GM18520 (cell line): Measurements from ENCODE around the gene GALNT7.
A peak's percentile ranks its signal among the peaks of the same experiment; 100 is the strongest.

Source experiments
- ATAC-seq: cut with Tn5 transposase; IDR thresholded peaks from one replicate; pipeline ENCODE4 v1.9.1; 2021; ENCODE audit not compliant: unreplicated experiment

Gene GALNT7

DNA sequence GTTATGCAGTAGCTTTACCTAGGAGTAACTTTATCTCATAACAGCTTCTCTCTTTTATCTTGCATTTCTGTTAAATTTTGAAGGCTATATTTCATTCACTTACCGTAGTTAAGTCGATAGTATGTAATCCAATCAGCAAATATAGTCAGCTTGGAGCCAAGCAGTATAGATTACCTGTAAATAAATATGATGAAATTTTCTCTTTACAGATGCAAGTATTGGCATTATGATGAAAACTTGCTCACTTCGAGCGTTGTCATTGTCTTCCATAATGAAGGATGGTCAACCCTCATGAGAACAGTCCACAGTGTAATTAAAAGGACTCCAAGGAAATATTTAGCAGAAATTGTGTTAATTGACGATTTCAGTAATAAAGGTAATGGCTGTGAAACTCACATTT, 123.3 kb downstream of the GALNT7 start:
- no peak for ATAC-seq

GRCh38 chr4:173293663-173294062, 125.1 kb downstream of the GALNT7 start:
- ATAC-seq, result no peak

GRCh38 chr4:173294444-173294843, 125.8 kb downstream of the GALNT7 start:
- ATAC-seq, result no peak

DNA sequence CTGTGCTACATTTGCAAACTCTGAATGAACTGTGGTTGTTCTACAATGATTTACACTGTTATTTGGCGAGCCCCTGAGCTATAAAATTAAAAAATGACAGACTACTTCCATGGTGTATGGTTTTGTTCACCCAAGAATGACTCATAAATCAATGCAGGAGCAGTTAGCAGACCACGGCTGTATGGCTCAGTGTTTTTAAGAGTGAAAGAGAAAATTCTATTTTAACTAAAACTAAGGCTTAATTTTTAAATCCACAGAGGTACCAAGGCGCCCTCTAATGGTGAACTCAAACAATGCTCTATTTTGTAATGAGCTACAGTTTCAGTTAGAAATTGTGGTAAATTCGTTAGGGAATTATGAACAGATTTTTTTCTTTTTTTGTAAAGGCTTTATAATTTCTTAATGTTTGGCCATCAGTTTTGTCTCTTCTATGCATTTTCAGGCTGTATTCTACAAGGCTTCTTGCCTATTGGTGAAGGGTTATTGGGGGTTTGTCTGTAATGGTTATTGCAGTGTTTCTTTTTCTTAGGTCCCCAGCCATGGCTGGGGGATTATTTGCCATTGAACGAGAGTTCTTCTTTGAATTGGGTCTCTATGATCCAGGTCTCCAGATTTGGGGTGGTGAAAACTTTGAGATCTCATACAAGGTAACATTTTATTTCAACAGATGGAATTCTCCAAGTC, 133.0 kb downstream of the GALNT7 start:
- ATAC-seq, result no peak

GRCh38 chr4:173307778-173308177, 139.2 kb downstream of the GALNT7 start:
- no peak for ATAC-seq

DNA sequence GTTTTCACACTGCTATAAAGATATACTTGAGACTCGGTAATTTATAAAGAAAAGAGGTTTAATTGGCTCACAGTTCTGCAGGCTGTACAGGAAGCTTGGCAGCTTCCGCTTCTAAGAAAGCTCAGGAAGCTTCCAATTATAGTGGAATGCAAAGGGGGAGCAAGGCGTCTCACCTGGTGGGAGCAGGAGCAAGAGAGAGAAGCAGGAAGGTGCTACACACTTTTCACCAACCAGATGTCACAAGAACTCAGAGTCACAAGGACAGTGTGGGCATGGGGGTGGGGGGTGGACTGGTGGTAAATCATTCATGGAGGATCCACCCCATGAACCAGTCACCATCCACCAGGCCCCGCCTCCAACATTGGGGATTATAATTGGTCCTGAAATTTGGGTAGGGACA, 142.8 kb downstream of the GALNT7 start:
- no peak for ATAC-seq

DNA sequence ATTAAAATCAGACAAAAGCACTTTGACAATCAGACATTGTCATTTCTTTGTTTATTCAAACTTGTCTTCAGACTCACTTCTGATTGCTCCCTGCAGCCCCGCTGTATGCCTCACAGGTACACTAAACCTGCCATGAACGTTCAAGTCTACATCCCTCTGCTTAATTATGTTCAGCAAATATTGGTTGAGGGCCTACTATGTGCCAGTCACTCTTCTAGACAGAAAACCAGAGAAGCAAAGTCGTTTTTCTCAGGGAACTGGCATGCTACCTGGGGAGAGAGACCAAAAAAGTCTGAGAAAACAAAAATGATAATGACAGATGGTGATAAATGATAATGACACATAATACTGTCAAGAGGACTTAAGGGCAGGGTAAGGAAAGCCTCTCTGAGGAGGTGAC, 146.1 kb downstream of the GALNT7 start:
- ATAC-seq, result no peak

GRCh38 chr4:173316060-173316459, 147.4 kb downstream of the GALNT7 start:
- ATAC-seq, result no peak

DNA sequence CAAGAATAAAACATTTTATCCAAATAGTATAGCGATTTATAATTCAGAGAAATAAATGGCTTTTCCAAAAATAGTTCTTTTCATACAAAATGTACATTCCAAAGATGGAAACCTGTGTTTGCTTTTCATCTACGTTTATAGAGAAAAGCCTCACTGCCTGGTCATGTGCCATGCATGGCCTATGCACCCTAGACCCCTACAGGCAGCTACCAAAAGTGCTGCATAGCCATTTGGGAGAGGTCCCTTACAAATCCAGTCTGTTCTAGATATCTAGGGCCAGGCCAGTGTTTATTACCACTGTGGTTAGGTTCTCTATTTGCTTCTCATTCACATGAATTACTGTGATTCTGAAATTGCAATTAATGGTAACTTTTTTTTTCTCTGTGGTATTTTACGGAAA, 148.4 kb downstream of the GALNT7 start:
- no peak for ATAC-seq

GRCh38 chr4:173318240-173318639, 149.6 kb downstream of the GALNT7 start:
- no peak for ATAC-seq

DNA sequence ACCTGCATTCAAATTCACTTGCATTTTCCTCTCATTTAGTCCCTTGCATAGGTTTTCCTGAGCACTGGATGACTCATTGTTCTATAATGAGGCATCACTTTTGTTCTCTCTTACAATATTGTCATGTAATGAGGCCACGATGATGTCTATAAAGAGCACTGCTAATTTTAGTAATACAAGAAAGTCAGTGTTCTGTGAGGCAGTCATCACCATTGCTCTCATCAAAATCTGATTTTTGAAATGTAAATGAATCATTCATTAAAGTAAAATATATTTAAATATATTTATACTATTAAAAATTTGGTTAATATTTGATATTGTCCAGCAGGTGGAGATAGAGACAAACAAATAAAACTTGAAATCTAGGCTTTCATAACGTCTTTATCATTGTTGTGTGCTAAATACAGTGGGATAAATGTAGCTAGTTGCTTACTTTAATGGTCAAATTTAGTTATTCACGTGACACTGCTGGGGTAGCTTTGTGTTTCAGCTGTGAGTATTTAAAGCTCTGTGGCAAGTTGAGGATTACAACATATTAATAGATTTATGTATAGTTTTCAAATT, 150.1 kb downstream of the GALNT7 start:
- ATAC-seq, result no peak

DNA sequence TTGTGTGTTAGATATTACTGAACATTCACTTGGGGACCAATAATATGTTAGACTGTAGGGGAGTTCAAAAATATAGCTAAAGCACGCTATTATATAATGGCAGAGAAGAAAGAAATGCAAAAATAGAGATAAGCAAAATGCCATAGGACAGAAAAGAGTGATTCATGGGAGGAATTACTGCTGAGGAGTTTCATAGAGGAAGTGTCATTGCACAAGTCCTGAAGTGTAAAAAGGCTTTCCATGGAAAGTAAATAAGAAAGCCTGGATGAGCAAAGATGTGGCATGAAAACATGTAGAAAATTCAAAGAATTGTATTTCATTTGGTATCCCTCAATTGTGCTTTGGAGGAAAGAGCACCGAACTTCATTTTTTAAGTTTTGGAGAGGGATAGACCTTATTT, 151.1 kb downstream of the GALNT7 start:
- ATAC-seq, result no peak

DNA sequence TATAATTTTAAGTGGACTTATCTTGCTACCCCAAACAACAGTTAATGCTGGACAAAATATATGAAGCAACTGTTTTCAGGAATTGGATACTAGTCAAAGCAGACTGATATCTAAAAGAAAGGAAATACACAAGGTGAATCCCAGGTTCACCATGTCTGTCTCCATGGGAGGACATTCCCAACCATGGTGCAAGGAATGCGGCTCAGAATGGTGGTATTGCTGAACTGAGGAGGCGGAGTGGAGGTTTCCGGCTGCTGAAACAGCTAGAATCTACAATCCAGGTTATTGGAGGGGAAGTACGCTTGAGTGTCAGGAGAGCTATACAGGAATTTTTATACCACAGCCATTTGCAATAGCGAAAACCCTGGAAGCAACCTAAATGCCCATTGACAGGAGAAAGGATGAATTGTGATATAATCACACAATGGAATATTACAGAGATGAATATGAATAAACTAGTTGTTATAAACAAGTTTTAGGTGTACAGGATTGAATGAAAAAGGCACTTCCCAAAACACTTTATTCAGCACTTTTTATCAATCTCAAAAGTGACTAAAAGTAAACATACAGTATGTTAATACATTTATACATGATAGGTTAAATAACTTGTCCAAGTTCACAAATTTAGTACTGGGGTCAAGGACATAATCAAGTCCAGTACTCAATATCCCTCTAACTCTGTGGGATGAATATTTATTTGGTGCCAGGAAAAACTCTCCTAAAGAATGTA, 156.6 kb downstream of the GALNT7 start:
- no peak for ATAC-seq

- ATAC-seq, result no peak
Measured at GRCh38 chr4:173328236-173328901, 159.8 kb downstream of the GALNT7 start.

DNA sequence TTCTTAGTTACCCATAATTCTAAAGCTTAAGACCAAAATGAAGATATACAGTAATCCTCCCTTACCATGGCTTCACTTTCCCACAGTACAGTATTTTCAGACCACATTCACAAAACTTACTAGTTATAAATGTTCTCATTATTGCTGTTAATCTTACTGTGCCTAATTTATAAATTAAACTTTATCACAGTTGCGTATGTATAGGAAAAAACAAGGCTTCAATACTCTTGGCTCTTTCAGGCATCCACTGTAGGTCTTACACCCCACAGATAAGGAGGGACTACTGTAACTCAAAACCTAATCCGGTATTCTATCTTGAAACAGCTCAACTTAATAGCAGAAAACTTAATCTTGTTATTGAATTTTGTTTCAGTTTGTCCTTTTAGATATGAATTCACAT, 162.0 kb downstream of the GALNT7 start:
- ATAC-seq, result no peak

DNA sequence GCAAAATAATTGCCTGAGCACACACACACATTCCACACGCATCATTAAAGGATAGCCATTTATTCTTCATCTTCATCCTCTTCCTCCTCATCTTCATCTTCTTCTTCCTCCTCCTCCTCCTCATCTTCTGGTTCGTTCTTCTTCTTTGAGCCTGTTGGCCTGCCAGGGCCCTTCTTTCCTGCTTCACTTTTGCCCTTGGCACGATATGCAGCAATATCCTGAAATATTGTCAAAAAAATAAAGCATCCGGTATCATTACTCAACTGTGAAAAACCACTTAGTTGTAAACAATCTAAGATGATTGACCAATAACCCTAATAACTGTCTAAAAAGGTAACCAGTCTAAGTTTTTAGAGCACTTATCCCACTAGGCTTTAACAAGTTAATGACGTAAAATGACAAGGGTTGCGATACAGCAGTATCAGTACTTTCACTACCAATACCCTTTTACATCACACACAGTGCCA, 163.4 kb downstream of the GALNT7 start:
- no peak for ATAC-seq

DNA sequence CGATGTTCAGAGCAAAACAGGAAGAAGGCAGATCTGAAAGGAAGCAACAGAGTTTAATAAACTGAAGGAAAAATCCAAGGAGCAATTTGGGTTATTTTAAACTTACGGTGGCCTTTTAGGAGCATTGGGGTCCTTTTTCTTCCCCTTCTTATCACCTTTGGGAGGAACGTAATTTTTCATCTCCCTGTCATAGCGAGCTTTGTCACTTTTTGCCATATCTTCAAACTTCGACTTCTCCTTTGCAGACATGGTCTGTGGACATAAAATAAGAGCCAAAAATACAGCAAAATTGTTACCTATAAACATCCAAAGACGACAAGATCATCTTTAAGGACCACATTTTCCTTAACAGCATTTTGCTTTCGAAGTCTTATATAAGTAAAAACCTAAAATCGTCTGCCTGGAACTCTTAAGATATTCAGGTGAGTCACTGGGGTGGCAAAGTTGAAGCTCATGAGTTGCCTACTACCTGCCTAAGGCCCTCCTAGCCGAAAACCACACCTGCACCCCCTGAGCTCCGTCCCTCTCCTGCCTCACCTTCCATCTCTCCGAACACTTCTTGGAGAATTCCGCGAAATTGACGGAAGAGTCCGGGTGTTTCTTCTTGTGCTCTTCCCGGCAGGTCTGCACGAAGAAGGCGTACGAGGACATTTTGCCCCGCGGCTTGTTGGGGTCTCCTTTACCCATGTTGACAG, 164.5 kb downstream of the GALNT7 start:
- no peak for ATAC-seq

DNA sequence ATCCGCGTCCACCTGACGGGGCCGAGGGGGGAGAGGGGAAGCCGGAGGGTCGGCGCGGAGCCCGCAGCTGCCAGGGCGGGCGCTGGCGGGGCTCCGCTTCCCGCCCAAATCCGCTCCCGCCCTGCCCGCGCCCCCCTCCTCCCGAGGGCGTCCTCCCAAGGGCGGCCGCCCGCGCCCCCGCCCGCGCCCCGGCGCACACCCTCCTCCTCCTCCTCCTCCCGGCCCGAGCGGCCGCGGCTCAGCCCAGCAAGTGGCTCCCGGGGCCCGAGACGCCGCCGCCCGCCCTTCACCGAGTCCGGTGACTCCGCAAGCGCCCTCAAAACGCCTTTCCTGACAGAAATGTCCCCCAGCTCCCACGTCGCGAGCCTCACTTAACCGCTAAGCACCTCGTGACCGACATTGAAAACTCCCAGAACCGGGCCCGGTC, 165.1 kb downstream of the GALNT7 start:
- ATAC-seq, result no peak

DNA sequence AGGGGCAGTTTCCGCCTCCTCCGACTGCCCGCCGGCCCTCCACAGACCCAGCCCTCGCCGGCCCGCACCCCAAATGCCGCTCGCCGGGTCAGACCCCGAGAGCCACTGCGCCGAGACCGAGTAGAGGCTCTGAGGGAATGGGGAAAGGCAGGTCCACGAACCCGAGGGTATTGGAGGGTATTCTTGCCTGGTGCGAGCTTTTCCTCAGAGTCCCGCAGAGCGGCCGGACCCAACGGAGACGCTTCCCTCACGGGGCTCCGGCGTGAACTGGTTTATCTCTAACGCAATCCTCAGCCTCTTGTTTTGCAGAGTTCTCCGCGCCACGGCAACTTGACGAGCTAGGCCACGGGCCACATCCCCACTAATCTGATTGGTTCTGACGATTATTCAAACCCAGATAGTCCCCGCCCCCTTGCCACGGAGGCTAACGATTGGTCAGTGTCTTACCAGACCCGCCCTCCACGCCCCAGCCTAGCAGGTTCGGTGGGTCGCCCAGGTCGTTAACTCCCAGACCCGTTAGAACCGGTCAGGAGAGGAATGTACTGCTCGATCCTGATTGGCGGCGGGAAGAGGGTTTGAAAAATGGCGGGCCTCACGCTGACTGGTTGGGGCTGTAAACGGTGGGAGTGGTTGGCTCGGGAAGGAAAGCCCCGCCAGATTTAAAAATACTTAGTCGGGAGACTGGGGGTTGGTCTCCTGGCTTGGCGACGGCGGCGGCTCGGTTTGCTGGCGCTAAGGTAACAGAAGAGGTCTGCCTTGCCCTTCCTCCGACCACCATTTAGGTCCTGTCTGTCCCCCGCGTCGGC, 165.7 kb downstream of the GALNT7 start, which contains the start of gene HMGB2:
HMGB2 (minus strand) TSS at position 274 of the 806 bp plus-strand sequence. CDS start 709 bp downstream, outside the sequence.
- peak; percentile 88 for ATAC-seq
